Parathyroid adenoma (tissue), 2 donors: ENCODE measurements around the gene TBC1D16.

Experiments
- H2AFZ ChIP-seq: fragments of 300-600 bp; sonication (generic); one replicate; pipeline ENCODE4 v1.7.0; 2017; ENCODE audit warnings: antibody characterized with exemption, mild to moderate bottlenecking
- H3K27ac ChIP-seq: fragments of 300-600 bp; sonication (generic); one replicate; pipeline ENCODE4 v1.7.0; 2017
- H3K27me3 ChIP-seq: fragments of 300-600 bp; sonication (generic); one replicate; pipeline ENCODE4 v1.7.0; 2017; ENCODE audit warnings: low read length; ENCODE audit not compliant: control insufficient read depth, insufficient read depth
- H3K36me3 ChIP-seq: fragments of 300-600 bp; sonication (generic); one replicate; pipeline ENCODE4 v1.7.0; 2017; ENCODE audit warnings: low read length; ENCODE audit not compliant: control insufficient read depth, insufficient read depth
- H3K4me1 ChIP-seq: fragments of 300-600 bp; sonication (generic); one replicate; pipeline ENCODE4 v1.7.0; 2017; ENCODE audit warnings: control low read depth
- H3K4me2 ChIP-seq: fragments of 300-600 bp; sonication (generic); one replicate; pipeline ENCODE4 v1.7.0; 2017; ENCODE audit warnings: low read length
- H3K4me3 ChIP-seq: fragments of 300-600 bp; sonication (generic); one replicate; pipeline ENCODE4 v1.7.0; 2017; ENCODE audit warnings: low read depth, low read length
- H3K79me2 ChIP-seq: fragments of 300-600 bp; sonication (generic); one replicate; pipeline ENCODE4 v1.7.0; 2017; ENCODE audit warnings: control low read depth
- H3K9ac ChIP-seq: fragments of 300-600 bp; sonication (generic); one replicate; pipeline ENCODE4 v1.7.0; 2017; ENCODE audit warnings: mild to moderate bottlenecking
- H3K9me3 ChIP-seq: fragments of 300-600 bp; sonication (generic); one replicate; pipeline ENCODE4 v1.7.0; 2017; ENCODE audit warnings: low read length; ENCODE audit not compliant: control insufficient read depth
- TF ChIP-seq, protein P1 (sequence below): fragments of 300-600 bp; sonication (generic); IDR thresholded peaks from one replicate; pipeline ENCODE4 v1.7.0; 2017; ENCODE audit warnings: antibody characterized with exemption, mild to moderate bottlenecking
- donor health status: primary hyperparathyroidism.

The TBC1D16 gene

DNA sequence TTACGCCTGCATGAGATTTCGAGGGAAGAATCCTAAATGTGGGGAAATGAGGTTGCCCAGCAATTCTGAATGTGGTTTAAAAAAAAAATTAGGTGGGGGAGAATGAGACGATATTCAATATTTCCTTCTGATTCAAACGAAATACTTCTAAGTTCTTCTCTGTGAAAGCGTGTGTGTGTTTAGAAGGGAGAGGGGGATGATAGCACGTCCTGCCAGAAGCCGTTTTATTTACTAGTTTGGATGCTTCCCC is 47.8 kb downstream of the TBC1D16 start:
- TF ChIP-seq, protein P1, sequence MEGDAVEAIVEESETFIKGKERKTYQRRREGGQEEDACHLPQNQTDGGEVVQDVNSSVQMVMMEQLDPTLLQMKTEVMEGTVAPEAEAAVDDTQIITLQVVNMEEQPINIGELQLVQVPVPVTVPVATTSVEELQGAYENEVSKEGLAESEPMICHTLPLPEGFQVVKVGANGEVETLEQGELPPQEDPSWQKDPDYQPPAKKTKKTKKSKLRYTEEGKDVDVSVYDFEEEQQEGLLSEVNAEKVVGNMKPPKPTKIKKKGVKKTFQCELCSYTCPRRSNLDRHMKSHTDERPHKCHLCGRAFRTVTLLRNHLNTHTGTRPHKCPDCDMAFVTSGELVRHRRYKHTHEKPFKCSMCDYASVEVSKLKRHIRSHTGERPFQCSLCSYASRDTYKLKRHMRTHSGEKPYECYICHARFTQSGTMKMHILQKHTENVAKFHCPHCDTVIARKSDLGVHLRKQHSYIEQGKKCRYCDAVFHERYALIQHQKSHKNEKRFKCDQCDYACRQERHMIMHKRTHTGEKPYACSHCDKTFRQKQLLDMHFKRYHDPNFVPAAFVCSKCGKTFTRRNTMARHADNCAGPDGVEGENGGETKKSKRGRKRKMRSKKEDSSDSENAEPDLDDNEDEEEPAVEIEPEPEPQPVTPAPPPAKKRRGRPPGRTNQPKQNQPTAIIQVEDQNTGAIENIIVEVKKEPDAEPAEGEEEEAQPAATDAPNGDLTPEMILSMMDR, result no peak

DNA sequence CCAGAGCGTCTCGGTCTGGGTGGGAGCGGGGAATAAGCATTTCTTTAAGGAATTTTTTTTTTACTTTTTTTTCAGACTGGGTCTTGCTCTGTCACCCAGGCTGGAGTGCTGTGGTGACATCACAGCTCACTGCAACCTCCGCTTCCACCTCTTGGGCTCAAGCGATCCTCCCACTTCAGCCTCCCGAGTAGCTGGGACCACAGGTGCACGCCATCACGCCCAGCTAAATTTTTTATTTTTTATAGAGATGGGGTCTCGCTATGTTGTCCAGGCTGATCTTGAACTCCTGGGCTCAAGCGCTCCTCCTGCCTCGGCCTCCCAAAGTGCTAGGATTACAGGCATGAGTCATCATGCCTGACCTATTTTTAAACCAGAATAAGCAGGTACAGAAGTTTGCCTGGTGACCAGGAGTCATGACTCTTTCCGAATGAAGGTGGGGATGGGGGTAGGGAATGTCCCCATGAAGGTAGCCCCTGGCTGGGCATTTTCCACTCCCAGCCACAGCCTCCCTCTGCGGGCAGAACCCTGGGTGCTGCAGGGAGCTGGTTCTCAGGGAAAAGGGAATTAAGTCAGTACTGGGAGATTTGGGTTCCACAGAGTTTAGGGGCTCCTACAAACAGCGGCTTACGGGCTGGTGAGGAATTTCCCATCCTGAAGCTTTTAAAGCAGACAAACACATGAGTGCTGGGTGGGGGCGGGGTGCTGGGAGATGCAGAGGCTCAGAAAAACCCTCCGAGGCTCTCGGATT is 48.3 kb downstream of the TBC1D16 start:
- Histone ChIP-seq H3K36me3 (no peaks in the 10 kb centered on the region), H3K4me1 (peaks cover 4% of the 10 kb centered on the region), H3K79me2 (peaks cover 6% of the 10 kb centered on the region), H3K4me3 (no peak overlapping the region), H3K27ac (no peak overlapping the region), H3K27me3 (no peaks in the 10 kb centered on the region), H3K9ac (no peak overlapping the region), H3K4me2 (no peak overlapping the region), H3K9me3 (no peaks in the 10 kb centered on the region), H2AFZ (no peak overlapping the region)
- TF ChIP-seq, protein P1, result no peak

More for the DNA sequence above, 47.8 kb downstream of the TBC1D16 start:
- Histone ChIP-seq H3K27ac (no peak overlapping the region), H3K9me3 (no peaks in the 10 kb centered on the region), H3K9ac (no peak overlapping the region), H3K4me2 (no peak overlapping the region), H3K36me3 (no peaks in the 10 kb centered on the region), H3K4me1 (peaks cover 9% of the 10 kb centered on the region), H2AFZ (no peak overlapping the region), H3K4me3 (no peak overlapping the region), H3K27me3 (no peaks in the 10 kb centered on the region), H3K79me2 (peaks cover 6% of the 10 kb centered on the region)

DNA sequence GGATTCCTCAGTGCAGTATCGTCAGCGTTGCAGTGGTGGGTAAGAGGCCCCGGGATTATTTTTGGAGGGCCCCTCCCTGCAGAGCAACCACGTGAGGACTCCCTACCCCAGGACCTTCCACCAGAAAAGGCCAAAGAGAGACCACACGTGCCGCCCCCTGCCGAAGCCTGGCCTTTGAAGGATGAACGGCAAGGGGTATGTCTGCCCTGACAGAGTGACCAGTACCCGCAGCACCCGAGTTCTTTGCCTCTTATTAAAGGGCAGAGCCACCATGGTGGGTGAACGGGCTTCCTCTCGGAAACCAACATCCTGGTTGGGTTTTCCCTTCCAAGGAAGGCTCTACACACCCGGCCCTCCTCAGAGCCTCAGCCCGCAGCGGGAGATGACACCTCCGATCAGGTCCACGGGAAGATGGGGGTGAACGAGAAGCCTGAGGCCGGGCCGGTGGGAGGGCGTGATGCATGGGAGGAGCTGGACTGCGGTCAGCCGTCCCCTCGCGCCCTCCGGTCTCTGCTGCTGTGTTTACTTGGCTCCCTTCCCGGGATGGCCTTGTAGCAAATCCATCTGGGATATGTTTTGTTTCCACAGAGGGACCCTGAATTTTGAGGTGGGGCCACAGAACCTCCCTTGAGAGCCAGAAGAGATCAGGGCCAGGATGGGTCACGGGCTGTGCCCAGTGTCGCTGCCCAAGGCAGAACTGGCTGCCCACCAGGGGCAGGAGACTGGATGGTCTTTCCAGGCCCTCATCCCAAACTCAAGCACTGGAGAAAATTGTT is 49.1 kb downstream of the TBC1D16 start:
- H3K4me3 ChIP-seq, result no peak overlapping the region
- H3K4me1 ChIP-seq, result no peaks in the 10 kb centered on the region
- TF ChIP-seq, protein P1, result no peak
- peak overlapping the region; percentile 50 for H2AFZ ChIP-seq
- H3K9ac ChIP-seq, result no peak overlapping the region
- H3K27me3 ChIP-seq, result no peaks in the 10 kb centered on the region
- no peak overlapping the region for H3K27ac ChIP-seq
- no peaks in the 10 kb centered on the region for H3K36me3 ChIP-seq
- H3K79me2 ChIP-seq, result peaks cover 9% of the 10 kb centered on the region
- H3K4me2 ChIP-seq, result no peak overlapping the region
- no peaks in the 10 kb centered on the region for H3K9me3 ChIP-seq

DNA sequence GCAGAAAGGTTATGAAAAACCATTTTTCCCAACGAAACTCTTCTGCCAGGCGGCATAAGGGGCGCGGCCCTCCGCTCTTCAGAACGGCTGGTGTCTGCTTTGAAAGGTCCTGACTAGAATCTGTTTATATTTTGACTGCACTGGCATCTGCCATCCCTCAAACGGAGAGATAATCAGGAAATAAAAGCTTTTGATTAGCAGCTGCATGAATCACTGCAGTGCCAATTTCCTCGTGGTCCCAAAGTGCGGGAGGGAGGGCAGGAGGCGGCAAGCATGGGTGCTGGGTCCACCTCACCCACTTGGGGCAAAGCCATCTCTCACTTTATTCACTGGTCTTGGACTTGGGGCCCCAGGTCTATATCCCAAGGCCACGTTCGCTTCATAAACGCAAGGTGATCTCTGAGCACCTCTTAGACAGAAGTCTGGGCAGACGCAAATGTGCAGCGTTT is 49.7 kb downstream of the TBC1D16 start:
- Histone ChIP-seq H3K4me2 (no peak overlapping the region), H3K79me2 (peaks cover 10% of the 10 kb centered on the region), H3K9me3 (no peaks in the 10 kb centered on the region), H3K4me1 (no peaks in the 10 kb centered on the region), H3K27ac (no peak overlapping the region), H2AFZ (no peak overlapping the region), H3K27me3 (no peaks in the 10 kb centered on the region), H3K9ac (no peak overlapping the region), H3K4me3 (no peak overlapping the region), H3K36me3 (no peaks in the 10 kb centered on the region)
- TF ChIP-seq, protein P1, result no peak
